ENCODE results near the gene MUCL3.

Gene MUCL3

GRCh38 chr6:30947231-30947630 is 6.5 kb downstream of the MUCL3 start:
- DNase-seq, result no peak

- DNase-seq, result no peak
Measured at GRCh38 chr6:30948811-30949210, 8.0 kb downstream of the MUCL3 start.

GRCh38 chr6:30951907-30952469 is 11.2 kb downstream of the MUCL3 start:
- DNase-seq, result no peak

DNA sequence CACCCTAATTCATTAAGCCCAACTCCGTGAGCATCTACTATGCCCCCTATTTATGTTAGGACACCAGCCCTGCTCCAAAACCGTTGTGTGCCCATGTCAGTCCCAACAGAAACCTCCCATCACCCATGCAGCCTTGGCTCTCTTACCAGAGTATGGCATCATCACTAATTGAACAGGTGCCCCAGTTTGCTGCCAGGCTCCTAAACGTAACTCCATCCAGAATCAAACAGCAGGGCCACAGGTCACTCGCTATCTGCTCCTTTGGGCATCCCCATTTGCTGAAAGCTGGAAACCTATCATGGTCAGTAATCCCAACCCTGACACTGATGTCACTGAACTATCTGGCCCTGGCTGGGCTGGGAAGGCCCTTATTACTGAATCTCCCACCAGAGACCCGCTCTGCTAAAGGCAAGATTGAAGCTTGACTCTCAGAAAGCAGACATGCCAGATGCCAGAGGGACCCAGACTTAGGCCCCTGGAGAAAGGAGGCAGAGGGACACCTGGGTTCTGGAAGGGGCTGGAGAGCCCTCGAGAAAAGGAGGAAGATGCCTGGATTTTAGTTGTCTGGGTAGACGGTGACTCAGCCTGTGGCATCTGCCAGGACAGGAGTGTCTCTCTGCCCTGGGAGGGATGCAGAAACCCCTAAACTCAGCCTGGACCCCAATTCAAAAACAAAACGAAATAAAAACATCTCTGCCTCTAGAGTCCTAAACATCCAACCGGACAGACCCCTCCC is 14.0 kb downstream of the MUCL3 start:
- no peak for DNase-seq

DNA sequence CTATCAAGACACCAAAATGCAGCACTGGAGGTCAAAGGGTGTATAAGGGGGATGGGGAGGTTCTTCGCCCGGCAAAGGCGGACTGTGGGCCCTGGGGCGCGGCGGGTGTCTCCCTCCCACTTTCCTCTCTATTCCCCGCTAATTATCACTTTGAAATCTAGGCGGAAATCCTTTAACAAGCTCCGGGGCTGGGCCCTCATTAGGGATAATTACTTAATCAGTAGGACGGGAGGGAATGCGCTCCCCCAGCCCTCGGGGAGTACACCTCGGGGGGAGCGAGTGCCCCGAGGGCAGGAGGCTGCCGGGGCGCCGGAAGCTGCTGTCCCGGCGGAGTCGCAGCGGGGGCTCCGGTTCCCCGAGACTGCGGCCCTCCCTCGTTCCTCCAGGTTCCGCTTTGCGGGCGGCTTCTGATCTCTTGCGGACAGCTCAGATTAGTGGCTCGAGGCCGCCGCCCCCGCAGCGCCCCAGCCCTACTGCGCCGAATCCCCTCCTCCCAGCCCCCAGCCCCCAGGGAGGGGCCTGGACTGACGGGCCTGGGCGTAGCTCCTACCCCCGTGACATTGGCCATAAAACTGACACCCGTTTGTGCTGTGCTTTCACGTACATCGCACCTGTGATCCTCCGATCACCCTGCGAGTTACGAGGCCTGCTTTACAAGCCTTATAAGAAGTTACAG is 14.7 kb downstream of the MUCL3 start:
- DNase-seq, result peak; percentile 47

DNA sequence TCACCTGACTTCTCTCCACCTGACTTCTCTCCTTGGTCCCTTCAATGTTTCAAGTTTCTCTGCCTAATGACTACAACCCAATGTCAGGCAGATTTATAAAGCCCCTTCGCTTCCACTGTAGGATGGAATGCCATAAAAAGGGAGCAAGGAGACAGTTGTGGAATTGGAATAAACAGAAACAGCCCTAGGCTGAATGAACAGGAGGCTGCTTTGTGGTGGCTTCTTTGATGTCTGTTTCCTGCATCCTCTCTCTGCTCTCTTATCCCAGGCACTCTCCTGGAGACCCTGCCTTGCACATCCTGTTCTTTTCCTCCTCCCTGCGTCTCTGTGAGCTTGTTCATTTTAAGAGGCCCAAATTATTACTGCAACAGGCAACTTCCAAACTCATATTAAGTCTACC is 16.9 kb downstream of the MUCL3 start:
- DNase-seq, result no peak

GRCh38 chr6:30960907-30961673 is 20.3 kb downstream of the MUCL3 start:
- DNase-seq, result peak; percentile 29

DNA sequence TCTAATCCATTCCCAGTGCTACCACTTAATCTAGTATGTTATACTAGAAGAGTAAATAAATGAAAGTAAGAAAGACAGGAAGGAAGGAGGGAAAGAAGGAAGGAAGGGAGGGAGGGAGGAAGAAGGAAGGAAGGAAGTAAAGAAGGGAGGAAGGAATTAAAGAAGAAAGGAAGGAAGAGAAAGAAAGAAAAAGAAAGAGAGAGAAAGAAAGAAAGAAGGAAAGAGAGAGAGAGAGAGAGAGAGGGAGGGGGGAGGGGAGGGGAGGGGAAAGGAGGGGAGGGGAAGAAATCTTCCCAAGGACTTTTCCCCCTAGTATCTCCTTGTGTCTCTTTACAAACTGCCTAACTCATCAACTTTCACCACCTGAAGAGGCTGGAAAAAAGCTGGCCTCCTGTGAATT is 21.9 kb downstream of the MUCL3 start:
- DNase-seq, result no peak

GRCh38 chr6:30963641-30964040 is 22.9 kb downstream of the MUCL3 start:
- no peak for DNase-seq

- DNase-seq, result peak; percentile 85
Measured at GRCh38 chr6:30964075-30964474, 23.3 kb downstream of the MUCL3 start.

DNA sequence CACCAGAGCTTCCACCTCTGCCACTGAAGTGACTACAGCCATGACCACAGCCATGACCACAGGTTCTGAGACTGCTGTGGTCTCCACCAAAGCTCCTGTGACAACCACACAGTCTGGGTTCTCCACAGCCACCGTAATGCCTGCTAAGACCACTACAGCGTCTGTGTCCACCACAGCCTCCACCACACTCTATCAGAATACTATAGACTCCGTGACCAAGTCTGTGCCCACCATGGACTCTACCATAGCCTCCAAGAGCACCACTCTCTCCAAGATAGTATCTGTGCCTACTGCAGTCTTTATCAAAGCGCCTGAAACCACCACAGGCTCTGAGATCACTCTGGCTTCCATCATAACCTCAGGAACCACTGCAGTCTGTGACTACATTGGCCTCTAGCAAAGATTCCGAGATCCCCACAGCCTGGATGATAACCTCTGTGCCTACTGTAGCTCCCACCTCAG is 24.4 kb downstream of the MUCL3 start:
- DNase-seq, result peak; percentile 40

DNA sequence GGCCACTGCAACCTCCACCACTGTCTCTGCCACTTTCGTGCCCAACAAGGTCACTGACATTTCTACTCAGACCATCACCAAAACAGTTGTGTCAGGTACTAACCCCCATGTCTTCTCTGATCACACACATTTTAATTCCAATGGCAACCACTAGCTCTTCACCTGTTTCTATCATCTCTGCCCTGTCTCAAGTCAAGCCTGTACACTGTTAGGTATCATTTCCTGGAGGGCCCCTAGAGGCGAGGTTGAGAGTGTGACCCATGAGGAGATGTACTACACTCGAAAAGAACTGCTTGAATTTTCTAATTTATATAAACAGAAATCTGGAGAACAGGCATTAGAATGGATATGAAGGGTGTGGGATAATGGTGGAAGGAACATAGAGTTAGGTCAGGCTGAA is 25.4 kb downstream of the MUCL3 start:
- DNase-seq, result no peak

DNA sequence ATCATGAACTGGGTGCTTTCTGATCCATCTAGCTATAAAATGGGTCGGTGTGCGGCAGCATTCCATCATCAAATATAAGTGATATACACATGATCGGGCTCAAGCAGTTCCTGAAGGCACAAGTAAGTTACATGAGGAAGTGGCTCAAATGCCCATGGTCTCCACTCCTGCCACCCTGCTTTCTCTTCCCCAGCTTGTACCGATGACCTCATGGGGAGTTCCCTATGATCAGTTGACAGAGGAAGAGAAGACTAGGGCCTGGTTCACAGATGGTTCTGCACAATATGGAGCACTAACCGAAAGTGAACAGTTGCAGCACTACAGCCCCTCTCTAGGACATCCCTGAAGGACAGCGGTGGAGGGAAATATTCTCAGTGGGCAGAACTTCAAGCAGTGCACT is 28.4 kb downstream of the MUCL3 start:
- peak; percentile 89 for DNase-seq

DNA sequence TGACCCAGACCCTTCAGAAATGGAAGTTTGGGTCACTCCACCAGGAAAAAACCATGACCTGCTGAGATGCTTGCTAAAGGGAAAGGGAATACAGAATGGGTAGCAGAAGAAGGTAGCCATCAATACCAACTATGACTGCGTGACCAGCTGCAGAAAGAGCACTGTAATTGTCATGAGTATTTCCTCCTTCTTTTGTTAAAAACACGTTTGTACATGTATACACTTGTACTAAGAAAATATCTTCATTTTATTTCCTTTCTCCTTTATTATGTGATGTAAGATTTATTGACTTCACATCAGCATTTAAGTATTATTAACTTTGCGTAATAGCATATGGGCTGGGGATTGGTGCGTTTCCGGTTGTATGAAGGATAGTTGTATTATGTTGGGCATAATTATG is 30.2 kb downstream of the MUCL3 start:
- no peak for DNase-seq

GRCh38 chr6:30972816-30973215 is 32.0 kb downstream of the MUCL3 start:
- no peak for DNase-seq

GRCh38 chr6:30974490-30975252 is 33.9 kb downstream of the MUCL3 start:
- no peak for DNase-seq

- DNase-seq, result no peak
Measured at GRCh38 chr6:30979141-30979540, 38.4 kb downstream of the MUCL3 start.

GRCh38 chr6:30979690-30980089 is 38.9 kb downstream of the MUCL3 start:
- DNase-seq, result no peak

DNA sequence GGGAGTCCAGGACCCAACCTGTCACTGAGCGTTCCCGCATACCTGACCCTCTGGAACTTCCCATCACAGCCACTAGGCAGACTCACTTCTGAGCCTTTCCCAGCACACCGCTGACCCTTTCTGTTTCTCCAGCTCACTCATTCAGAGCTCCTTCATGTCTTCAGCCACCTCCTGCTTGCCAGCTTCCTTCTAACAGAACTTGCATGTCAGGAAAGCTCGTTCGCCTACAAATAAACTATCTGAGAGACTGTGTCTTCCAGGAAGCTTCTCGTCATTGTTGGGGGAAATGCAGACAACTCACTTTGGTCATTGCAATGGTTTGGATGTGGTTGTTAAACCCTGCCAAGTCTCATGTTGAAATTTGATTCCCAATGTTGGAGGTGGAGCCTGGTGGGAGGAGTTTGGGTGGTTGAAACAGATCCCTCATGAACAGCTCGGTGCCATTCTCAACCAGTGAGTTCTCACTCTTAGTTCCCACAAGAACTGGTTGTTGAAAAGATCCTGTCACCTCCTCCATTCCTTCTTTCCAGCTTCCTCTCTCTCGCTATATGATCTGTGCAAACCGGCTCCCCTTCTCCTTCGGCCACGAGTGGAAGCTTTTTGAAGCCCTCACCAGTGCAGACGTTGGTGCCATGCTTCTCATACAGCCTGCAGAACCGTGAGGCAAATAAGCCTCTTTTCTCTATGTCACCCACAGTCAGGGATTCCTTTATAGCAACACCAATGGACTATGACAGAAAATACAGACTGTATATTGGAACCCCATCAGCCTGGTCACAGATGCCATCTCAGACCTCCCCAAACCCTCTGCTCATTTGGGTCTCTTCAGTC is 41.4 kb downstream of the MUCL3 start:
- peak; percentile 36 for DNase-seq

GRCh38 chr6:30983439-30983838 is 42.7 kb downstream of the MUCL3 start, which contains the start of gene MUC21:
MUC21 (plus strand) TSS chr6:30983718; CDS start chr6:30983959, 241 bp downstream.
- no peak for DNase-seq

DNA sequence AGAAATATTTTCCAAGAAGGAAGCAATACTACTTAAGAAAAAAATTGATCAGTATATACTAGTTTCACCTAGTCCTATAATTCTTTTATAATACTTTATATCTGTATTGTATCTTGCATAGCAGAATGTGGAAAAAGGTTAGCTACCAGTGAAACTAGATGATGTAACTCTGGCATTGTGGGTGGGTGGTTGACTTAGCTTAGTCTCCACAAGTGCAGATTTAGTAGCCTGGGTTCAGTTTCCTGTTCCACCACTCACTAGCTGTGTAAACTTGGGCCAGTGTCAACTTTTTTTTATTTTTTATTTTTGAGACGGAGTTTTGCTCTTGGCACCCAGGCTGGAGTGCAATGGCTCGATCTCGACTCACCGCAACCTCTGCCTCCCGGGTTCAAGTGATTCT is 44.7 kb downstream of the MUCL3 start:
- peak; percentile 76 for DNase-seq

- no peak for DNase-seq
Measured at GRCh38 chr6:30987304-30987703, 46.5 kb downstream of the MUCL3 start.
